ENCODE measurements around the gene CAB39L. TPM values are rescaled to one million over a fixed set of nuclear protein-coding genes. Genes with fewer than 3 reads are reported as not detected.

Gene CAB39L
- total and polyA plus RNA-seq, 2 experiments from 2014 or later = 6.1 to 7.3 TPM

DNA sequence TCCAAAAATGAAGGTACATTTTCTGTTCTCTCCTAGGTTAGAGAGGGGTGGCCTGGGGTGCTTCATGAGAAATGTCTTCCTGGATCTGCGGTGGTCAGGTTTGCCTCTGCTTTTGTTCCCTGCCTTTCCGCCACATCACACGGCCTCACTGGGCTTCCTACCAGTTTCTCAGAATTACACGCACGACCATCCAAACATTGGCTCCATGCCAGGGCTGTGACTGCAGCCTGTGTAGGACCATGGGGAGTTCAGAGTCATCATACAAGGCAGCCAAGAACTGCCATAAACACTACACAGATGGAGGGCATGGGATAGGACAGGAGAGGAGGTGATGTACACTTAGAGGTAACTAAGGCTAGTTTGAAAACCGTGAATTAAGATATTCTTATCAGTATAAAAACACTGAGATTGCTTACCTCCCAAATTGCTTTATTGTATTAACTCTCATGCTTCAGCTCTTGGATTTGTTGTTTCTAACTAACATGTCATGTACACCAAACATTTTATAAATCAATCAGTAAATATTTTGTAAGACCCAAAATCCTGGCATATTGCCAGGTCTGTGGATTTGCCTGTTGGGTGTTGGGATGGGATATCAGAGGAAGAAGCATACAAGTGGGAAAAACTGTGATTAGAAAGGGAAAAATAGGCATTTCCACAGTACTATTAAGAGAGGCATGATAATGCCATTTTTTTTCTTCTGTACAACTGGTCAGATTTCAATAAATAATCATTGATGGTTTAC is 150.9 kb downstream of the CAB39L start:
- Histone ChIP-seq H3K27ac (no peak overlapping the region), H2AFZ (no peak overlapping the region), H3K9me3 (ENCODE audit: low read depth) (no peaks in the 10 kb centered on the region), H3F3A (ENCODE audit: insufficient read depth) (no peaks in the 10 kb centered on the region), H3K27me3 (replicated peaks; ENCODE audit: insufficient read depth) (no peaks in the 10 kb centered on the region), H3K9ac (no peak overlapping the region), H3K4me2 (ENCODE audit: unreplicated experiment) (no peak overlapping the region), H3K9me2 (ENCODE audit: insufficient read depth) (no peaks in the 10 kb centered on the region), H3K79me2 (ENCODE audit: insufficient read depth) (no peaks in the 10 kb centered on the region), H3K36me3 (ENCODE audit: low read depth) (no peaks in the 10 kb centered on the region), H3K4me1 (ENCODE audit: insufficient read depth) (no peaks in the 10 kb centered on the region), H3K4me3 (no peak overlapping the region), H4K20me1 (ENCODE audit: insufficient read depth) (no peaks in the 10 kb centered on the region)
- 75% methylated on average over 6 of the region's 6 CpGs for WGBS, 2 experiments (ENCODE audit: low coverage in 1 of 2, low lambda C conversion rate in 2 of 2, missing lambda C conversion rate in 2 of 2)
- DNase-seq = peak; percentile 7
- TF ChIP-seq EZH2phosphoT487 (IDR thresholded peaks at IDR 0.05; ENCODE audit: insufficient read depth, low read depth) = no peak
- TF ChIP-seq EZH2 (IDR thresholded peaks at IDR 0.05; ENCODE audit: insufficient read depth, poor library complexity, severe bottlenecking) = no peak
- in situ Hi-C loops (cut with MboI) = loop anchor here (10.0 kb wide), 1 partner anchor 312 kb away; no protein-coding TSS in a partner anchor

DNA sequence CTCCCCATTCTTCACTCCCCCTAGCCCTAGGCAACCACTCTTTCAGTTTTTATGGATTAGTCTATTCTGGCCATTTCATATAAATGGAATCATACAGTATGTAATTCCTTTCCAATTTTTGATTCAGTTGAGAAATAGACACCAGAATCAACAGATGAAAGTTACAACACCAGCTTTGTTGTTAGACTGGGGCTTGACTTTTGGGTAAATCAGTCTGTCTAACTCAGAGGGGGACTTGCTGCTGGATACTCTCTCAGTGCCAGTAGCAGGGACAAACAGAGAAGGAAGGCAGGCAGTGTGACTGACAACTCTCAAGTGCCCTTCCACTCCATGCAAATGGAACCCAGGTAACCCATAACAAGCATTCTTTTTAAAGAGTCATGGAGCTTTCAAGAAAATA is 155.4 kb downstream of the CAB39L start:
- DNase-seq = no peak
- in situ Hi-C loops (cut with MboI) = no loop called here
- Histone ChIP-seq H3F3A (ENCODE audit: insufficient read depth) (no peaks in the 10 kb centered on the region), H3K4me1 (ENCODE audit: insufficient read depth) (no peaks in the 10 kb centered on the region), H3K27me3 (replicated peaks; ENCODE audit: insufficient read depth) (no peaks in the 10 kb centered on the region), H3K4me2 (ENCODE audit: unreplicated experiment) (no peak overlapping the region), H3K79me2 (ENCODE audit: insufficient read depth) (no peaks in the 10 kb centered on the region), H3K36me3 (ENCODE audit: low read depth) (no peaks in the 10 kb centered on the region), H3K9me2 (ENCODE audit: insufficient read depth) (no peaks in the 10 kb centered on the region), H3K4me3 (no peak overlapping the region), H3K27ac (no peak overlapping the region), H3K9me3 (ENCODE audit: low read depth) (no peaks in the 10 kb centered on the region), H3K9ac (no peak overlapping the region), H2AFZ (no peak overlapping the region), H4K20me1 (ENCODE audit: insufficient read depth) (no peaks in the 10 kb centered on the region)
- no peak for TF ChIP-seq EZH2phosphoT487 (IDR thresholded peaks at IDR 0.05; ENCODE audit: insufficient read depth, low read depth)

DNA sequence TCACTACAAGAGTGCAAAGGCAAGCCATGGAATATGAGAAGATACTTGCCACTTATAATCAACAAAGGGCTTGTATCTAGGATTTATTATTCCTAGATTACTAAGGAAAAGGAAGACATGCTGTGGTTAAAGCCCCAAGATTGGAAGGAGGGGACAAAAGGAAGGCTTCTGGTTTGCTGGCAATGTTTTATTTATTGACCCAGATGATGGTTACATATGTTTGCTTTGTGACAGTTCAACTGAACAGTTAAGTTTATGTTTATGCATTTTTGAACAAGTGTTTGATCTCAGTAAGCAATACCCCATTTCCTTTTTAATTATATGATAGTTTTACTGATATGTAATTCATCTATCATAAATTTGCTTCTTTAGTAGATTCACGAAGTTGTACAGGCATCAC is 155.9 kb downstream of the CAB39L start:
- no peak for DNase-seq
- Histone ChIP-seq H3K36me3 (ENCODE audit: low read depth) (no peaks in the 10 kb centered on the region), H3F3A (ENCODE audit: insufficient read depth) (no peaks in the 10 kb centered on the region), H3K9ac (no peak overlapping the region), H3K4me3 (no peak overlapping the region), H3K4me1 (ENCODE audit: insufficient read depth) (no peaks in the 10 kb centered on the region), H4K20me1 (ENCODE audit: insufficient read depth) (no peaks in the 10 kb centered on the region), H2AFZ (no peak overlapping the region), H3K79me2 (ENCODE audit: insufficient read depth) (no peaks in the 10 kb centered on the region), H3K9me2 (ENCODE audit: insufficient read depth) (no peaks in the 10 kb centered on the region), H3K27ac (no peak overlapping the region), H3K9me3 (ENCODE audit: low read depth) (no peaks in the 10 kb centered on the region), H3K4me2 (ENCODE audit: unreplicated experiment) (no peak overlapping the region), H3K27me3 (replicated peaks; ENCODE audit: insufficient read depth) (no peaks in the 10 kb centered on the region)
- TF ChIP-seq EZH2 (IDR thresholded peaks at IDR 0.05; ENCODE audit: insufficient read depth, poor library complexity, severe bottlenecking) = no peak
- TF ChIP-seq EZH2phosphoT487 (IDR thresholded peaks at IDR 0.05; ENCODE audit: insufficient read depth, low read depth) = no peak
- WGBS, 2 experiments (ENCODE audit: low coverage in 1 of 2, low lambda C conversion rate in 2 of 2, missing lambda C conversion rate in 2 of 2) = 93 to 94% methylated on average over 1 of the region's 1 CpG
- in situ Hi-C loops (cut with MboI) = no loop called here

DNA sequence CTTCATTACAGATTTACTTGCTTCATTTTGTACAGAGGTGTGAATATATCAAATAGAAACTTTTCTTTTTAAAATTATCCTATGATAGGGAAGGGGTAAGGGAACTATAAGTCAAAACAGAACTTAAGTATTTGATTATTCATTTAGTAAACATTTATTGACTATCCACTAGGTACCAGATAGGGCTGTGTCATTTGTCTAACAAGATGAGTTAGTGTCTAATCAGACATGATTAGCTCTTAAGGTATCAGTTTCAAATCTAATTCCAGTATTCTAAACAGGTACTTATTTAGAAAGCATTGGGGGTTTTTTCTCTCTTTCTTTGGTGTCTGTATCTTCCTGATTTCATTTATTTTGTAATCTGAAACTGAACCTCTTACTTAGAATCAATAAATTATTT is 164.0 kb downstream of the CAB39L start:
- Histone ChIP-seq H3F3A (ENCODE audit: insufficient read depth) (no peaks in the 10 kb centered on the region), H3K79me2 (ENCODE audit: insufficient read depth) (no peaks in the 10 kb centered on the region), H3K27me3 (replicated peaks; ENCODE audit: insufficient read depth) (no peaks in the 10 kb centered on the region), H3K9me3 (ENCODE audit: low read depth) (no peaks in the 10 kb centered on the region), H3K4me2 (ENCODE audit: unreplicated experiment) (no peak overlapping the region), H3K4me3 (no peak overlapping the region), H2AFZ (no peak overlapping the region), H3K4me1 (ENCODE audit: insufficient read depth) (no peaks in the 10 kb centered on the region), H3K36me3 (ENCODE audit: low read depth) (no peaks in the 10 kb centered on the region), H3K27ac (no peak overlapping the region), H3K9me2 (ENCODE audit: insufficient read depth) (no peaks in the 10 kb centered on the region), H4K20me1 (ENCODE audit: insufficient read depth) (no peaks in the 10 kb centered on the region), H3K9ac (no peak overlapping the region)
- TF ChIP-seq EZH2phosphoT487 (IDR thresholded peaks at IDR 0.05; ENCODE audit: insufficient read depth, low read depth) = no peak
- in situ Hi-C loops (cut with MboI) = no loop called here
- DNase-seq = no peak

DNA sequence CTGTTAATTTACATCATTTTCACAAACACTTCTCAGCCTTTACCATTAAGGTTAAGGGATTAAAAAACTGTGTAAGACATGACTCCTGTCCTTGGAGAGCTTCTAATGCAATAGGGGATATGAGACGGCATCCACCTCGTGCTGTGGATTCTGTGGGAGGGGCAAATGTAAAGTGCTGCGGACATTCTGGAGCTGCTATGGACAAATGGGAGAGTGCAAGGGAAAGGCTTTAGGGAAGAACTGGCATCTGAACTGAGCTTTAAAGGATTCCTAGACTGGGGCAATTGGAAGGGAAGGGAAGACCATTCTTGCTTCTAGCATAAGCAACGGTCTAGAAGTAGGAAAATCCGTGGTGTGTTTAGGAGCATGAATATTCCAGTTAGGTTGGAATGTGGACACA is 164.8 kb downstream of the CAB39L start:
- H3K4me3 ChIP-seq = no peak overlapping the region
- no peak overlapping the region for H3K9ac ChIP-seq
- TF ChIP-seq EZH2phosphoT487 (IDR thresholded peaks at IDR 0.05; ENCODE audit: insufficient read depth, low read depth) = no peak
- no peak for TF ChIP-seq EZH2 (IDR thresholded peaks at IDR 0.05; ENCODE audit: insufficient read depth, poor library complexity, severe bottlenecking)
- H2AFZ ChIP-seq = no peak overlapping the region
- no peak overlapping the region for H3K4me2 ChIP-seq (ENCODE audit: unreplicated experiment)
- 65 to 71% methylated on average over 5 of the region's 5 CpGs for WGBS, 2 experiments (ENCODE audit: low coverage in 1 of 2, low lambda C conversion rate in 2 of 2, missing lambda C conversion rate in 2 of 2)
- H3K27me3 ChIP-seq (replicated peaks; ENCODE audit: insufficient read depth) = no peaks in the 10 kb centered on the region
- H3K36me3 ChIP-seq (ENCODE audit: low read depth) = no peaks in the 10 kb centered on the region
- H3K9me3 ChIP-seq (ENCODE audit: low read depth) = no peaks in the 10 kb centered on the region
- DNase-seq = no peak
- H3K27ac ChIP-seq = no peak overlapping the region
- no peaks in the 10 kb centered on the region for H3K4me1 ChIP-seq (ENCODE audit: insufficient read depth)
- in situ Hi-C loops (cut with MboI) = no loop called here
- no peaks in the 10 kb centered on the region for H3F3A ChIP-seq (ENCODE audit: insufficient read depth)
- no peaks in the 10 kb centered on the region for H3K9me2 ChIP-seq (ENCODE audit: insufficient read depth)
- H3K79me2 ChIP-seq (ENCODE audit: insufficient read depth) = no peaks in the 10 kb centered on the region
- H4K20me1 ChIP-seq (ENCODE audit: insufficient read depth) = no peaks in the 10 kb centered on the region

All from GM23248 (cell line).